ENCODE measurements around the gene FYN.
A peak's percentile ranks its signal among the peaks of the same experiment; 100 is the strongest.

The FYN gene

DNA sequence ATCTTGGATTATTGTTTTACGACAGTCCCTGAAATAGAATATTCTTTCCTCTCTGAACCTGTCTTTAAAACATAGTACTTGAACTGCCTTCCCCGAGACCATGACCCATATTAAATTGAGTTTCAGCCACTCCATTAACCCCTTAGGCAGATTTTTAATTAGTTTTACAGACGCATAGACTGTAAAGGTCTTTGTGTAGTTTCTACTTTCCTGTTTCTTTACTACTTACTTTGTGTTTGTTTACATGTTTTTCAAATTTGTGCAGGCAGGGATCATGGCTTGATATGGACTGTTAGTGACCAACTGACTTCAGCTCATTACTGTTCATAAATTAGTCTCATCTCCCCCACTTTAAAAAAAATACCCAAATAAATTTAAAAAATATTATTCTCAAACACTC lies 53.8 kb downstream of the FYN start:
- TF ChIP-seq, protein P1, sequence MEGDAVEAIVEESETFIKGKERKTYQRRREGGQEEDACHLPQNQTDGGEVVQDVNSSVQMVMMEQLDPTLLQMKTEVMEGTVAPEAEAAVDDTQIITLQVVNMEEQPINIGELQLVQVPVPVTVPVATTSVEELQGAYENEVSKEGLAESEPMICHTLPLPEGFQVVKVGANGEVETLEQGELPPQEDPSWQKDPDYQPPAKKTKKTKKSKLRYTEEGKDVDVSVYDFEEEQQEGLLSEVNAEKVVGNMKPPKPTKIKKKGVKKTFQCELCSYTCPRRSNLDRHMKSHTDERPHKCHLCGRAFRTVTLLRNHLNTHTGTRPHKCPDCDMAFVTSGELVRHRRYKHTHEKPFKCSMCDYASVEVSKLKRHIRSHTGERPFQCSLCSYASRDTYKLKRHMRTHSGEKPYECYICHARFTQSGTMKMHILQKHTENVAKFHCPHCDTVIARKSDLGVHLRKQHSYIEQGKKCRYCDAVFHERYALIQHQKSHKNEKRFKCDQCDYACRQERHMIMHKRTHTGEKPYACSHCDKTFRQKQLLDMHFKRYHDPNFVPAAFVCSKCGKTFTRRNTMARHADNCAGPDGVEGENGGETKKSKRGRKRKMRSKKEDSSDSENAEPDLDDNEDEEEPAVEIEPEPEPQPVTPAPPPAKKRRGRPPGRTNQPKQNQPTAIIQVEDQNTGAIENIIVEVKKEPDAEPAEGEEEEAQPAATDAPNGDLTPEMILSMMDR (IDR thresholded peaks at IDR 0.05; ENCODE audit: insufficient read depth, low read depth, low read length, missing control alignments) = no peak
- DNase-seq (ENCODE audit: low read depth) = no peak

DNA sequence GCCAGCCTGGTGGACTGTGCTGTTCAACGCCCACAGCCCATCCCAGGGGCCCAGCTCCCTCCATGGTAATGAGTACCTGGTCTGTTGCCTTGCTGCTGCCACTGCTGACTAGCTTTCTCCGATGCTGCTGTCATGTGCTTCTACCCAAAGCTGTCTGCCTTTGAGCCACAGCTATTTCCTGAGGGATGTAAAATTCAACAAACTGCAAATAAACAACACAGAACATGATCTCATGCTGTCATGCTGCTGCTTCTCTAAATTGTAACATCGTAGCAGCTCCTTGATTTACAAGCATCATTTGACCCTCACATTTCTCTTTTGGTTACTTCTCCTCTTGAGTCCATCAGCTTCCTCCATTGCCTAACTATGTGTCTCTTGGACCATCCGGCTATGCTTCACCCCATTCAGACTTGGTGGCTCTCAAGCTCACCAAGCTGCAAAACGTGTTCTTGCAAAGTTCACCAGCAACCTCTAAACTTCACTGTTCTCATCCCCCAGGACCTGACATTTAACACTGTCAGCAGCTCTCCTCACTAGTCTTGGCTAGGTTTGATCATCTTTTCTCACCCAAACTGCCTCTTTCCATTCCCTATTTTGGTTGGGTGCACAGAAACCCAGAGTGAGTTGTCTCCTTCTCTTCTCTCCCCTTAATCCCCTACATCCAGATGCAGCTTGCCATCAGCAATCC lies 54.6 kb downstream of the FYN start:
- no peak overlapping the region for H3K4me3 ChIP-seq (ENCODE audit: low read length)
- TF ChIP-seq, protein P1 (IDR thresholded peaks at IDR 0.05; ENCODE audit: insufficient read depth, low read depth, low read length, missing control alignments) = no peak
- DNase-seq (ENCODE audit: low read depth) = no peak

More for the DNA sequence above, 53.8 kb downstream of the FYN start:
- H3K4me3 ChIP-seq (ENCODE audit: low read length) = no peak overlapping the region

DNA sequence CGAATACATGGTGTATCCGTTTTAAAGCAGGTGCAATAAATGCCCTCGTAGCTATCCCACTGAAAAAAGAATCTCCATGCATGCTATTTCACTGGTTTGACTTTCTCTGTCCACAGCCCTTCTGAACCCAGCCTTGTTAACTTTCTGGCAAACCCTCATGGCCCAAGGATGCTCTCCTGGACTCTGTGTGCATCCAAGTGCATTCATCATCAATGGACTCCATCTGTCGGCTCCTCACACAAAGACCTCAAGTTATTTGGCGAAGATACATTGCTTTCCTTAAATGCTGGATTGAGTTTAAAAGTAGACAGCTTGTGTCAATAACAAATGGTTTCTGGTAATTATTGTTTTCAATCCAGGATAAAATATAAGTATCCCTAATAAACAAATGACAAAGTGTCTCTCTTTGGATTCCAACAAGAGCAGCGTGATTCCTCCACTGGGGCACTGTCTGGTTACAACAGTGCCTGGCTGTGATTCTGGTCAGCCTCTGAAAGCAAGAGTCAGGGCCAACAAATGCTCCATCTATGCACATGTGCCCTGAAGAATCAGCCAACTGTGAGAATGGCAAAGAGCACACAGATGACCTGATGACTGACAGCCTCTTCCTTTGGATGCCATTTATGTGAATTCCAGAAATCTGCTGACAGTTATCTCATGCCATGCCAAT lies 55.7 kb downstream of the FYN start:
- no peak overlapping the region for H3K4me3 ChIP-seq (ENCODE audit: low read length)
- DNase-seq (ENCODE audit: low read depth) = no peak
- TF ChIP-seq, protein P1 (IDR thresholded peaks at IDR 0.05; ENCODE audit: insufficient read depth, low read depth, low read length, missing control alignments) = no peak

DNA sequence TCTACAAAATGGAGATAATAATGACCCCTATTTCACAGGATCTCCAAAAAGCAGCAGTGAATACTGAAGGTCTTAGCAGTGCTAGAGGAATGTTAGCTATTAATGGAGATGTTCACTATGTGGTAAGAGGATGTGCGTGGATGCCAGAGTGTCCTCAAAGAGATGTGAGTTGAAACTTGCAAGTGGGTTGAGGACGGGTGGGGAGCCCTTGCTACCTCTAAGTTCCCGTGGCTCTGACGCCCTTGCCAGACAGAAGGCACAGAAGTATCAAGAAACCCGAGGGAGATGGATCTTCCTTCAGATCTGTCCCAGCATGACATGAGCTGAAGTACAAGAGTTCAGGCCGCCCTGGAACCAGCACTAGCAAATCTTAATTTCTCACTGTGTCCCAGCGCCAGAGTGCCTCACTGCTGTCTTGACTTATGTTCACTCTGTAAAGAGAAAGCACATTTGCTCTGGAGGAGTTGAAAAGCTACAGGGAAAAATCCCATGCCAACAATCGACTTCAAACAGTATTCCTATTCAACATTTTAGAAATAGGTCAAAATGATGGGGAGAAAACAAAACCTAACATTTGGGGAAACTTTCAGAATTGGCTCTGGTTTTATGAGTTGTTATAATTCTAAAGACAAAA lies 59.5 kb downstream of the FYN start:
- H3K4me3 ChIP-seq (ENCODE audit: low read length) = no peak overlapping the region
- no peak for DNase-seq (ENCODE audit: low read depth)
- TF ChIP-seq, protein P1 (IDR thresholded peaks at IDR 0.05; ENCODE audit: insufficient read depth, low read depth, low read length, missing control alignments) = no peak

DNA sequence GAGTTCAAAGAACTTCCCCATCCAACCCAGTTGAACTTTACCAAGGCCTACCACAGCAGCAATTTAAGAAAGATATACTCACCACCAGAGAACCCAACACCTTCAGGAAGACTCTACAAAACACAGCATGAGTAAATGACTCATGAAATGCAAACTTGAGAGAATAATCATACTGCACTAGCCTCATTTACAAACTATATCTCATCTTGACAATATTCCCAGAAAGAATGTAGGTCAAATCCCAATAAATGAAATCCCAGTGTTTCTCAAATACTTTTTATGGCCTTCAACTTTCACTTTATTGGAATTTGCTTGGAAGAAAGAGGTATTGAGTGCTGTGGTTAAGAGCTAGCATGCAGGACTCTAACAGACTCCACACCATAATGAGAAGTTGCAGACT lies 60.0 kb downstream of the FYN start:
- no peak overlapping the region for H3K4me3 ChIP-seq (ENCODE audit: low read length)
- TF ChIP-seq, protein P1 (IDR thresholded peaks at IDR 0.05; ENCODE audit: insufficient read depth, low read depth, low read length, missing control alignments) = no peak
- peak; percentile 44 for DNase-seq (ENCODE audit: low read depth)

DNA sequence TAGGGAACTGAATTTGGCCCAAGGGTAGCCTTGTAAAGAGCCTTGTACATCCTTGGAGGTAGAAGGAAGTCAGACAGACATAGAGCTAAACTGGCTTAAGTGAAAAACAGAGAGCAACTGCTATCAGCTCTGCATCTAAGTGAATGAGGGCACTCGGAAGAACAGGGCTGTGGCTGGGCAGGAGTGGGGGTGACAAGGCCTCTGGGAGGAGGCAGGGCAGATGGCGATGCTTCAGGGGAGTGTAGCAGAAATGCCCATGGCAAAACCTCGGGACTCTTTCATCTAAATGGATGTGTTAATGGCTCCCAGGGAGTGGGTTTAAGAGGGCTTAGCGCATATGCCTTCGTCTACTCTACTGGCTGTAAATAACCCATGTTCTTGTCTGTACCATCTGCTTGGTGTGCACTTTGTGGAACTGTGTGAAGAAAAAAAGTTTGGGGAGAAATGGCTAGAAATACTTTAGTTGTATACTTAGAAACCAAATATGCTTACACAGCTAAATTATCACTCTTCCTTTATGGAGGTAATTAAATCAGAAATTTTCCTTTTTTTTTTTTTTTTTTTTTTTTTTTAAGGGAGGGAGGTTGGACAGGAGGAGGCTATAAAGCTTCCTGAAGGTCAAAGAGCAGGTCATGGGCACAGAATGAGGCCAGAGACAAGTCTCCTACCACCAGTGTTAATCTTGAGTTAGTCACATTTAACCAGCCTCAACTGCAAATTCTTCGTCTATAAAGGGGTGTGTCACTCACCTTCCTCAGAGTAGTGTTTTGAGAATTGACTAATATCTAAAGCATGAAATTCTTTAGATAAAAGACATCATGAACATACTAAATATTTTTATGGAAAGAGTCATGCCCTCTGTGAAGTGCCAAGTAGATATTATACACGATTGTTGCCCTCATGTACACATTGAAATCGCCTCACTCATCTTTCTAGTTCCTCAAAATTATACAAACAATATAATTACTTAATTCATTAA lies 60.9 kb downstream of the FYN start:
- TF ChIP-seq, protein P1 (IDR thresholded peaks at IDR 0.05; ENCODE audit: insufficient read depth, low read depth, low read length, missing control alignments) = no peak
- peak; percentile 66 for DNase-seq (ENCODE audit: low read depth)
- no peak overlapping the region for H3K4me3 ChIP-seq (ENCODE audit: low read length)
